SKM-1 treated with dmso at 0.1 percent for 144 hours (cell line): ENCODE measurements around the gene EID3.
"Not testable (repeated sequence)": the region's sequence is repeated elsewhere in the genome, so short reads cannot be mapped to it uniquely, and the experiment has no call there.

Source experiments
- DNase-seq: peaks from one replicate; lab custom pipeline; 2025; ENCODE audit not compliant: unreplicated experiment; lab: John Stamatoyannopoulos, UW

The EID3 gene

GRCh38 chr12:104310751-104311633 is 7.5 kb downstream of the EID3 start:
- DNase-seq, result no peak

DNA sequence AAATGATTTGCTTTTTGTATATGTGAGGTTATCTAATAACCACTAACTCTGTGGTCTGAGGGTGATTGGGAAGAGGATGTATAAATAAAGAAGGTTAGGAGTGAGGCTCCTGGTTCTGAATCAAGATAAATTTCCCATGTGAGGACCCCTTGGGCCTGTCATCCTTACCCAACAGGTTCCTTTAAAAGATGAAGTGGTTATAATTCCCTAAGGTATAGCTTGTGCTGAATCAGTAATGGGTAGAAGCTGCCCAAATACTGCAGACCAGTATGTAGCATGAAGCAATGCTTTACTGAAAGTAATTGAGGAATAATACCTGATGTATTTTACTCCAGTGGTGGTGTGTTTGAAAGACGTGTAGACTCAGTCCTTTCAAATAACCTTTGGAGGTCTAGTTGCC is 8.7 kb downstream of the EID3 start:
- no peak for DNase-seq

DNA sequence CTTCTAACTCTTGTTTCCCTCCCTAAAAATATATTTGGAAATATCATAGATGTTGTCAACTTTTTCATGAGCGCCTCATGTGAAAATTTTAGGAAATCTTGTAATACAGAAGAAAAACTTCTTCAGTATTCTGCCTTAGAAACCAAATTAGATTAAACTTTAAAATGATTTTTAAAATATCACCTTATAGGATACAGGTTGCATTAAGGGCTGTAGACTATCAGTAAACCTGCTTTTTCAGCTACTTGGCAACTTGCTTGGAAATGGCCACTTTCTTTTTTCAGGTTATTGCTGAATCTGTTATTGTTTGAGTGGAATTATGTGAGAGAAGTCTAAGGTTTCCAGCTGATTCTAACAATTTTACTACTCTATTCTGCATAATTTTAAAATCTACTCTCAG is 9.1 kb downstream of the EID3 start:
- no peak for DNase-seq

DNA sequence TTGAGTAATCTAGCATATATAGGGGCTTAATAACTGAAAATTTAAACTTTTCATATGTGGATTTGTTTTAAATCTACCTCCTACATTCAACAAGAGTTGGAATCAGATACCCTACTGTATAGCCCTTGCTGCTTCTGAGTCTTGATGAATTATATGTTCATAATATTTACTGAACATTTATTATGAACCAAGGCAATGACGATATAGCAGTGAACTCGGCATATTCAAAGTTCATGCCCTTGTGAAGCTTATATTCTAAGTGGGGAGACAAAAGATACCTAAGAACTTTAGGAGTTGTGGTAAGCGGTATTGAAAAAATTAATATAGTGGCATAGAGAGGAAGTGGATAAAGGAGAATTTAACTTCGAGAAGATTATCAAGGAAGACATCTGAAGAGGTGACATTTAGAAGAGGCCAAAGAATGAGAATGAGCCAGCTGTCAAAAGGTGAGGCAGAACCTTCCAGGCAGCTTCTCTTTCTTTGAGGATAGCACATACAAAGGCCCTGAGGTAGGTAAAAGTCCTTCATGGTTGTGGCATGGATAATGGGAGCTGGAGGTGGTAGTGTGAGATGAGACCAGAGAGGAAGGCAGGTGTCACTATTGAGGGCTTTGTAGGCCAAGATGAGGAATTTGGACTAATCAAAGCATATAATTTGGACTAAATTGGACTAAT is 10.2 kb downstream of the EID3 start:
- DNase-seq, result no peak

DNA sequence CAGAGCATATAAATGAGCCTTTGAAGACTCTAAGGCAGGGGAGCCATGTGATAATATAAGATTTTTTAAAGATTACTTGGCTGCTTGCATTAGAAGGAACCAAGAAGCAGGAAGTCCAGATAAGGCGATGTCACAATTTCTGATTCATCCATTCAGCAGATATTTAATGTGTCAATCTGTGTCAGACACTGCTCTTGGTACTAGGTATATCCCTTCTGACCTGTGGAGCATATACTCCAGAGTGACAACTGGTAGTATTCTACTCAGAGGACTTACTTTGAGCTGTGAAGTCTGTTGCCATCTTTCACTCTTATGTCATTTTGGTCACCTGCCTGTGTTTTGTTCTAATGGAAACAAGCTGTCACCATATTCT is 10.7 kb downstream of the EID3 start:
- no peak for DNase-seq

- no peak for DNase-seq
Observed at GRCh38 chr12:104315326-104316224, 12.0 kb downstream of the EID3 start.

- no peak for DNase-seq
Observed at GRCh38 chr12:104316936-104317335, 13.4 kb downstream of the EID3 start.

DNA sequence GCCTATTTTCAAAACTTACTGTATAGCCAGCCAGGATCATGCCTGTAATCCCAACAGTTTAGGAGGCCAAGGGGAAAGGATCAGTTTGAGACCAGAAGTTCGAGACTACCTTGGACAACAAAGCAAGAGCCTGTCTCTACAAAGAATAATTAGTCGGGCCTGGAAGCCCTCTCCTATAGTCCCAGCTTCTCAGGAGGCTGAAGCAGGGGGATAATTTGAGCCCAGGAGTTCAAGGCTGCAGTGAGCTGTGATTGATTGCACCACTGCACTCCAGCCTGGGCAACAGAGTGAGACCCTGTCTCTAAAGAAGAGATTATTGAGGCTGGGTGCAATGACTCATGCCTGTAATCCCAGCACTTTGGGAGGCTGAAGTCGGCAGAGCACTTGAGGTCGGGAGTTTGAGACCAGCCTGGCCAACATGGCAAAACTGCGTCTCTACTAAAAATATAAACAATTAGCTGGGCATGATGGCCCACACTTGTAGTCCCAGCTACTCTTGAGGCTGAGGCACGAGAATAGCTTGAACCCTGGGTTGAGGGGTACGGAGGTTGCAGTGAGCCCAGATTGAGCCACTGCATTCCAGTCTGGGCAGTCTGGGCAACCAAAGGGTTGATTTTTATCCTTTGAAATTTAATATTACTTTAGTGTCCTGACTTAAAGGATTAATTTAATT is 14.1 kb downstream of the EID3 start:
- no peak for DNase-seq

DNA sequence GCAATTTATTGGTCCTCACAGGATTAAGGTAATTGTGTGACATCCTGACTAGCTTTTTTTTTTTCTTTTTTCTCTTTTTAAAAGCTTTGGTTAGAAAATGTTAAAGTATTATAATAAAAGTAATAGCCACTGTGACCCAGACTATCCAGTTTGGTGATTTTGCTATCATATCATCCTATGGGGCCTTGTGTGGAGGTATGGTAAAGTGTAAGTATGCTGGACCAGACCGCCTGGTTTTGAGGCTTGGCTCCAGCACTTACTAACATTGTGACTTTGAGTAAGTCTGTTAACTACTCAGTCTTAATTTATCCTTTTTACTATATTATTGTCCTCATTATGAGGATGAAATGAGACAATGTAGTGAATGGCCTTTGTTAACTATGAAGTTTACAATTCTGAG is 15.5 kb downstream of the EID3 start:
- no peak for DNase-seq

DNA sequence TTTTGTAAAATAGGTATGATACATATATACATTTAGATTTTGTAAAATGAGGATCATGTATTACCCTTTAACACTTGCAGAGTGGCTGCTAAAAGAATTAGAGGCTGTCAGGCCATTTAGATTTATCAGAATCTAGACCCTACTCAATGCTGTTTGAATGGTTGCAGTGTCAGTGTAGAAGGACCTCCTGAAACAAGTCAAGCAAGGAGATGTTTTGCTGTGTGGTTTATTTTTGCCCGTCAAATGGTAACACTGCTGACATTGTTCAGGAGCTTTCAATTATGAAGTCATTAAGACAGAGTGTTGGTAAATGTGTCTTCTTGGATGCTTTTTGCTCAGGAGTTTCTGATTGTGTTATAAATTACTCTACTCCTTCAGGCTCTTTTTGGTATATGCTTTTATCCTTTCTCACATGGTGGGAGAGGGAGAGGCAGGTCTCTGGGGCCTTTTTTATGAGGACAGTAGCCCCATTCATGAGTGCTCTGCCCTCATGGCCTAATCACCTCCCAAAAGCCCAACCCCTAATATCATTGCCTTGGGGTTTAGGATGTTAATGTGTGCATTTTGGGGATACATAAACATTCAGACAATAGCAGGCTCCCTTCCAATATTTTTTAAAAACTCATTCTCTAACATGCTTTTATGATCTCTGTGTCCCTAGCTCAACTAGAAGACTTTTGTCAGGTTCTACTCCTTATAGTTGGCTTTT is 16.5 kb downstream of the EID3 start:
- no peak for DNase-seq

- DNase-seq, result no peak
Observed at GRCh38 chr12:104320627-104321024, 17.1 kb downstream of the EID3 start.

GRCh38 chr12:104321949-104322348 is 18.4 kb downstream of the EID3 start:
- no peak for DNase-seq

- not testable (repeated sequence) for DNase-seq
Observed at GRCh38 chr12:104322533-104322932, 19.0 kb downstream of the EID3 start.

- DNase-seq, result no peak
Observed at GRCh38 chr12:104323899-104324298, 20.4 kb downstream of the EID3 start.

- DNase-seq, result not testable (repeated sequence)
Observed at GRCh38 chr12:104328278-104328677, 24.7 kb downstream of the EID3 start.

DNA sequence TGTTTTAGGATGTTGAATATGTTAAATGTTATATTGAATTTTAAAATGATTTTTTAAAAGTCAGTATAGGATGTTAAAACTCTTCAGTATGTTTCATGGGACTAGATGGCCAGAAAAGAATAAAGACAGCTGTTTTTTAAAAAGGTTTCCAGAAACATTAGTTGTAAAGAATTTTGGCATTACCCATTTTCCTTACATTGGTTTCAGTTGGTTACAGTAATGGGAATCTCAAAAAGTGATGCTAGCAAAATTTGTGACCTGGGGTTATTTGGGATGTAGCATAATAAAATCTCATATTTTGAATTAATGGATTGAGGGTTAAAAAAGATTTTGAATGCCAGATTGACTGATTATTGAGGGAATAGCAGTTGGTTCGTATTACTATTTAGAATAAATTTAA is 25.3 kb downstream of the EID3 start:
- DNase-seq, result no peak

DNA sequence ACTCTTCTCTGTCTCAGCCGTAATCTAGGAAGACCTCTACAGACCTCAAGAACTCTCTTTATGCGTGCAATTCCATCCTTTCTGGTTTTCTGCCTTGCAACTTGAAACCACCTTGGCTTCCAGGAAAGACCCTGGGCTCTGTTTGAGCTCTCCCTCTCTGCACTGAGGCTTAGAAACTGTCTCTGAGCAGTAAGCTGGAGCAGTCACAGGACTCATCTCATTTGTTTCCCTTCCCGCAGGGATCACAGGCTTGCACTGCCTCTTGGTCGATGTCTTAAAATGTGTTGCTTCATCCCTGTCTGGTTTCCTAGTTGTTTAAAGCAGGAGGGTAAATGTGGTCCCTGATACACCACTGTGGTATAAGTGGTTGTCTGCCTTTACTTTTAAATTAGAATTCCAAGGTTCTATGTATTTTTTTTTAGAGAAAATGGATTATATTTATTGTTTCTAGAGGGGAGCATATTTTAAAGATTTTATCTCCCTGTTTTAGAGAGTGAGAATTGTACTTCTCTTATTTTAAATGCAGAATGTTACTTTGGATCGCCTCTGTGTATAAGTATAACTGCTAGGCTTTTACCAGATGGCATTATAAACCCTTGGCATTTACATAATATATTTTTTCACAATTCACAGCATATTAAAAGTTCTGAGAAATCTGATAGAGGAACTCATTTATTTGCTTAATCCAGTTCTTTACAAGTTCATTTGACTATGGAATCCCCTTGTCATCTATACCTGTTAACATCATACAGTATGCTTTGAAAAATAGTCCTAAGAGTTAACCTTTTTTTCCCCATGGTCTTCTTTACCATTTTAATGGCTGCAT is 26.4 kb downstream of the EID3 start:
- no peak for DNase-seq

DNA sequence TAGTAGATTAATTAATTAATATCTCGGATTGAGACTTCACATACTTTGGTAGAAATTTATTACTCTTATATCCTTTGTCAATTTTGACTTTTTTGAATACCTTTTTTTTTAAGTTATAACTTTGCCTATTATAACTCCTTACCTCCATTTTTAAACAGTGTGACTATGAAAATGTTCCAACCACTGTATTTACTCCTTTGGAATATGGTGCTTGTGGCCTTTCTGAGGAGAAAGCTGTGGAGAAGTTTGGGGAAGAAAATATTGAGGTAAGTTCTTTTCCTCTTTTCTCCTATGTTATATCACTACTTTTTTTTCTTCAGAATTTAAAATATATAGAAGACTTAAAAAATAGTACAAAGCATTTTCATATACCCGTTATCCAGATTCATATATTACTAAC is 27.8 kb downstream of the EID3 start:
- no peak for DNase-seq

- DNase-seq, result not testable (repeated sequence)
Observed at GRCh38 chr12:104332273-104332672, 28.7 kb downstream of the EID3 start.
